GM19351 (cell line): ENCODE results near the gene SRRM4.

Experiments
- ATAC-seq: cut with Tn5 transposase; IDR thresholded peaks from one replicate; pipeline ENCODE4 v1.9.1; 2021; ENCODE audit warnings: mild to moderate bottlenecking, moderate library complexity; ENCODE audit not compliant: unreplicated experiment

Gene SRRM4

GRCh38 chr12:119157528-119157927, 176.2 kb downstream of the SRRM4 start:
- ATAC-seq = no peak

DNA sequence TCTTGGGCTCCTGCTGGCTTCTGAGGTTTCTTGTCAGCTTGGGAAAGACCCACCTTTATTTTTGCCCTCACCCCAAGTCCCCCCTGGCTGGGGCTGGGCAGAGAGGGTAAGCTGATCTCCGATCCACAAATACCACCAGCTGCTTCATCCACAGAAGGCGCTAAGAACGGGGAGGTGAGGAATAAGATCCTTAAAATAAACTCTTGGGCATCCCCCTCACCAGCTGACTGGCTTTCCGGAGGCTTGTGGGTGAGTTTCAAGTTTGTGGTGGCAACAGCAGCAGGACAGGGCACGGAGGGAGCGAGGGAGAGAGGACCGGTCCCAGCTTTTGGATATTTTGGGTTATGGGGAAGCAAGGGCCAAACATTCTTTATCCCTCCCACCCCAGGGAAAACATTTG, 176.6 kb downstream of the SRRM4 start:
- no peak for ATAC-seq

DNA sequence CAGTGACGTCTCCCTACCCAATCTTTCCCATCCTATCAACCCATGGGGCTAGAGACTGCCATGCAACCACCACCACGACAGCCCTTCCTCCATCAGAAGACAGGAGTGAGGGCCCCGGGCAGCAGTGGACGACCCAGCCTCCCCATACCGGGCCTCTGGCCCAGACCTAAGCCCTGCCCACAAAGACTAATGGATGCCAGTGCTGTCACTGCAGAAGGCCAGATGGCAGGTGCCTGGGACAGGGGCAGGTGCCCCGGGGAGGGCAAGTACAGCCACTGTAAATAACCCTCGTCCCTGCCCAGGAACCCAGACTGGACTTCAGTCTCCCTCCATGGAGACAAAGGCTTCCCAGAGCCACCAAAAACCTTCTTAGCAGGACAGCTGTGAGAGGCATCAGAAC, 177.1 kb downstream of the SRRM4 start:
- no peak for ATAC-seq

DNA sequence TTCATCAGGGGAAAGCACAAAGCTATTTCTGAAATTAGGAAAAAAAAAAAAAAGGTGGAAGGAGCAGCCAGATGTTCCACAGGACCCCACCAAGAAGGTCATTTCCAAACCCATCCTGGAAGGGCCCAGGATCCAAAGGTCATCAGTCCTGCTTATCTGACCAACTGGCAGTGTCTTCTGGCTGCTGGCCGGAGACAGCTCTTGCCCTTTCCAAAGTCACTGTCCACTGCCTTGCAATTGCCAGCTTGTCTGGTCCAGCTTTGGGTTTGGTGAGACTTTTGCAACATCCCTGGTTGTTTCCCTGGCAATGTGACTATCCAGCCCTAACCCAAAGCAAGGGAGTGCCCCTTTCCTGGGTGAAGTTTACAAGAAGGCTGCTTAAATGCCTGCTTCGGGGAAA, 178.5 kb downstream of the SRRM4 start:
- no peak for ATAC-seq

- ATAC-seq = no peak
Observed at GRCh38 chr12:119167902-119168301, 186.6 kb downstream of the SRRM4 start.

DNA sequence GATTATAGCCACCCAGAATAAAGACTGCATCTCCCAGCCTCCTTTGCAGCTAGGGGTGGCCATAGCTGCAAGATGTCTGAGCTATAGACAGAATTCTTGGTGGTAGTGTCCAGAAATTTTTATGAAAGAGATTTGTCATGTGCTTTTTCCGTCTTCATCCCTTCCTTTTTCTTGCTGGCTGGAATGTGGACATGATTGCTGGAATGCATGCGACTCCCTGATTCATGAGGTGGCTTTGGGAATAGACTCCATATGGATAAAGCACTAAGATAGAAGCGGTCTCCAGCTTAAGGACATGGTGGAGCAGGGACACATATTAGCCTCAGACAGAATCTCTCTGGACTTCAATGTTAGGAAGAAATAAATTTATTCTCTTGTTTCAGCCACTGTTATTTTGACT, 187.4 kb downstream of the SRRM4 start:
- no peak for ATAC-seq

- ATAC-seq = no peak
Observed at GRCh38 chr12:119169150-119169549, 187.8 kb downstream of the SRRM4 start.

- no peak for ATAC-seq
Observed at GRCh38 chr12:119171291-119171690, 189.9 kb downstream of the SRRM4 start.

DNA sequence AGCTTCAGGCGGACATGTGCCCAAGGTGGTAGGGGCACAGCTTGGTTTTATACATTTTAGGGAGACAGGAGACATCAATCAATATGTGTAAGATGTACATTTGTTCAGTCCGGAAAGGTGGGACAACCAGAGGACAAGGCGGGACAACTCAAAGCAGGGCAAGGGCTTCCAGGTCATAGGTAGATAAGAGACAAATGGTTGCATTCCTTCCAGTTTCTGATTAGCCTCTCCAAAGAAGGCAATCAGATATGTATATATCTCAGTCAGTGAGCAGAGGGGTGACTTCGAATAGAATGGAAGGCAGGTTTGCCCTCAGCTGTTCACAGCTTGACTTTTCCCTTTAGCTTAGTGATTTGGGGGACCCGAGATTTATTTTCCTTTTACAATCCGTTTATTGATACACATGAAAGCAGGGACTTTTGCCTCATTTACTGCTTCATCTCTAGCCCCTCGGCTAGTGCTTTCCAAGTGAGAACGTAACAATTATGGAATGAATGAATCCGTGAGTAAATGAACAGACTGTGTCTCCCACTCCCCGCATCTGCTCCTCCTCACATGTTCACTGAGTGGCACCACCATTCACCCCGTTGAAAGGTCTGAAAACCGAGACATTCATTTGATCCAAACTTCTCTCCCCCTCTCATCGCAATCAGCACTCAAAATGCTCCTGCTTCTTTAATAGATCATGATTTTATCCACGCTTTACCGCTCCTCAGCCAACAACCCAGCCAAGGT, 190.5 kb downstream of the SRRM4 start:
- no peak for ATAC-seq

DNA sequence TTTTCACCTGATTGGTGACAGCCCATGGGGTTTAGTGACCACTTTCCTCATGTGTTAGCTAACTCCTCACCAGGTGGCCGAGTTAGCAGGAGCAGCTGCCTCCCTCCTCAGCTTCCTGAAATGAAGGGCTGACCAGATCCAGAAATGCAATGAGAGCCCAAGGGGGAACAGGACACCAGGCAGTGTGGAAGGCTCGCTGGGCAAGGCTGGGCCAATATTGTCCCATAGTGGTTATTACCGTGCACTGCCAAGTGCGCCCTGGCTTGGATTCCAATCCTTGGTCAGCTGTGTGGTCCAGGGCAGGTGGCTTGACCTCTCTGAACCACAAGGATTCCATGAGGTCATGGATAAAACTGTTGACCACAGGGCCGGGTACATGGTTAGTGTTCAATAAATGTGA, 193.7 kb downstream of the SRRM4 start:
- ATAC-seq = no peak

DNA sequence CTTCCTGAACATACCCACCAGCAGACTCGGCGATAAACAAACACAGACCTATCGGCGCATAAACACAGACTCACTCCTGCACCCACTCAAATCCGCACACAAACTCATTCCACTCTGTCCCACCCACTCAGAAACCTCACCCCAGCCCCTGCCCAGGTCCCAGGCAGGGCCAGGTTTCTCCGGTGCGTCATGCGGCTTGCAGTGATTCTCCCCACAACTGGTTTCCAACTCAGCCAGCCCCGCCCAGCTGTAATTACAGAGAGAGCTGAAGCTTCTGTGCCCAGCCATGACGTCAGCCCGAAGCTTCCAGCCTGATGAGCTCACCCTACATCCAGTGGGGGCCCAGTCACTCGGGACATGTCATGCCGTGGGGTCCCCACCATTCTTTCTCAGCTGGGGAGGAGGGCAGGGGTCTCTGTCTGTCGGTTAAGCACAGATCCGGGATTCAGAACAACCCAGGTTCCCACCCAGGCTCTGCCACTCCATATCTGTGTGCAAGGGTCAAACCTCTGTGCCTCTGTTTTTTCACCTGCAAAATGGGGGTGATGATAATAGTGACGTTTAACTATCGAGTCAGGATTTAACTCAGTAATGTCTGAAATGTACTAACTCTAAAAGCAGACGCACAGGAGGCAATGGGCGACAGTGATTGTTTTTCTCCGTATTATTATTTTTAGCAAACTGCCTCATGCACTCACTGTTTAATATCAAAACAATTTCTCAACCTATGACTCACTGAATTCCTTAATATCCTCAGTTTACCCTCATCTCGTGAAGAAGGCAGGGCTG, 195.1 kb downstream of the SRRM4 start:
- ATAC-seq = no peak

DNA sequence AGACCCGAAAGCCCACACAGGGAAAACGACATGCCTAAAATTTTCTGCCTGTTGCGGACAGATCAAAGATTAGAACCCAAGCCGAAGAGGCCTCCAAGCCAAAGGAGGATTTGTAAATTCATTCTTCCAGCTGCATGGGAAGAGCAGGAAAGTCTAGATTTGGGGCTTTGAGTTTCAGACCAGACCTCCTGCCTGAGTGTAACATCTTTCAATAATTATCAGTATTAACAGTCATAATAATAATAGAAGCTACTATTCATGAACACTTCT, 195.7 kb downstream of the SRRM4 start:
- no peak for ATAC-seq

GRCh38 chr12:119177724-119178380, 196.5 kb downstream of the SRRM4 start:
- ATAC-seq = no peak

GRCh38 chr12:119178544-119179334, 197.4 kb downstream of the SRRM4 start, which contains the start of gene HSPB8:
TSS of gene HSPB8 (plus strand) at chr12:119178931. CDS start at chr12:119179313, 382 bp downstream.
- no peak for ATAC-seq

DNA sequence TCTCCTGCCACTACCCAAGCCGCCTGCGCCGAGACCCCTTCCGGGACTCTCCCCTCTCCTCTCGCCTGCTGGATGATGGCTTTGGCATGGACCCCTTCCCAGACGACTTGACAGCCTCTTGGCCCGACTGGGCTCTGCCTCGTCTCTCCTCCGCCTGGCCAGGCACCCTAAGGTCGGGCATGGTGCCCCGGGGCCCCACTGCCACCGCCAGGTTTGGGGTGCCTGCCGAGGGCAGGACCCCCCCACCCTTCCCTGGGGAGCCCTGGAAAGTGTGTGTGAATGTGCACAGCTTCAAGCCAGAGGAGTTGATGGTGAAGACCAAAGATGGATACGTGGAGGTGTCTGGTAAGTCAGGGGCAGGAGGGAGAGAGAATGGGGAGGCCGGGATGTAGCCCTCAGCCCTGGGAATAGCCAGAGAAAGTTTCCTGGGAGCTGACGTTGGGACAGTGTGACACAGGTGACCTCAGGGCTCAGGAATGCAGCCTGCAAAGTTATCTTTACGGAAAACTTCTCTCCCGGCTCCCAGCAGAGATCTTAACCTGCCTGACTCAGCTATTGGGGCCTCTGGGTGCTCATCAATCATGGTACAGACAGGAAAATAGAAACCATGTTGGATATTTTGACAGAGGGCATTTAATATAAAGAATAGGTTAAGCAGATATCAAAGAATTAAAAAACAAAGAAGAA, 198.1 kb downstream of the SRRM4 start:
- no peak for ATAC-seq

GRCh38 chr12:119180380-119181040, 199.2 kb downstream of the SRRM4 start:
- ATAC-seq = no peak

GRCh38 chr12:119181202-119181601, 199.9 kb downstream of the SRRM4 start:
- no peak for ATAC-seq

GRCh38 chr12:119181944-119182343, 200.6 kb downstream of the SRRM4 start:
- ATAC-seq = no peak

DNA sequence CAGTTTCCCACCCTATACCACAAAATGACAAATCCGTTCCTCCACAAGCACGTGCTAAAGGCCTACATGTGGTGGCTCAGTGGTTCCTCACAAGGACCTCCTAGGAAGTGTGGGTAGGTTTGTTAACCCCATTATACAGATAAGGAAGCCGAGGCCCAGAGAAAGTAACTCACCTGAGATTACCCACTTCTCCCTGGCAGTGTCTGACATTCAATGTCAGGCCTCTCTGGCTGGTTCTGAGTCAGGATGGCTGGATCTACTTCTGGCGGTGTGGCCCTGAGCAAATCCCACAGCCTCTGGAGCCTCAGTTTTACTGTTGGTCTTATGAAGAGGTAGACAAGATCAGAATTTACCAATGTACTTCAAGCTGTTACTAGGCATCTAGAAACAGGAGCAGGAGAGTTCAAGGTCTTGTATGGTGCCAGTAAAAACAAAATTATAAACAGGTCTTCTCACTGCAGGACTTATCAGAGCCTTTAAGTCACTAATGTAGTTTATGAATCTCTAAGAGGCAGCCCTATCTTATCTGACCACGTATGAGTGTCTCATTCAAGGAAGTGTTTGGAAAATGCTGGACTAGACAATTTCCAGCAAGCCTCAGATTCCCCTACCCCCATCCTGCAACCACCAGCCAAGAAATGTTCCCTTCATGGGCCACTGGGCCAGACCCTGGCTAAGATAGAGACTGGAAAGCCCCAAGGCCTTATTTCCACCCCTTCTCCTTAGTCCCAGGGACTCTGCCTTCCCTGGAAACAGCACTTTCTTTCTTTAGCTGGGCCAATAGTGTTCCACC, 201.6 kb downstream of the SRRM4 start:
- ATAC-seq = no peak
